Activated naive CD4-positive, alpha-beta T cell treated with anti-CD3 and anti-CD28 coated beads, Interleukin-2, amount 10 ng/mL, durations not matched to agents 7 days and 5 days (primary cell): ENCODE data around the gene GPRC6A.
"Not testable (repeated sequence)": the region's sequence is repeated elsewhere in the genome, so short reads cannot be mapped to it uniquely, and the experiment has no call there.

Experiments used
- CTCF ChIA-PET: fragments of 350-600 bp; sonication (Branson Sonifier 250); formaldehyde crosslinking; loops from one replicate; lab custom pipeline; 2021; ENCODE audit warnings: antibody characterized with exemption; lab: Charles Lee
- DNase-seq: peaks from one replicate; pipeline ENCODE4 v3.0.0-alpha.2; 2020
- H3K27ac Mint-ChIP-seq: one replicate; pipeline ENCODE4 v1.8.0; 2021; ENCODE audit warnings: mild to moderate bottlenecking, moderate library complexity, mixed read lengths
- H3K27me3 Mint-ChIP-seq: one replicate; pipeline ENCODE4 v1.8.0; 2021; ENCODE audit warnings: mild to moderate bottlenecking, mixed read lengths
- H3K36me3 Mint-ChIP-seq: one replicate; pipeline ENCODE4 v1.8.0; 2021; ENCODE audit warnings: mixed read lengths
- H3K4me1 Mint-ChIP-seq: one replicate; pipeline ENCODE4 v1.8.0; 2021; ENCODE audit warnings: mixed read lengths
- H3K4me3 Mint-ChIP-seq: one replicate; pipeline ENCODE4 v1.8.0; 2021; ENCODE audit warnings: mild to moderate bottlenecking, moderate library complexity, mixed read lengths
- H3K9me3 Mint-ChIP-seq: one replicate; pipeline ENCODE4 v1.8.0; 2021; ENCODE audit warnings: mixed read lengths

Gene GPRC6A

DNA sequence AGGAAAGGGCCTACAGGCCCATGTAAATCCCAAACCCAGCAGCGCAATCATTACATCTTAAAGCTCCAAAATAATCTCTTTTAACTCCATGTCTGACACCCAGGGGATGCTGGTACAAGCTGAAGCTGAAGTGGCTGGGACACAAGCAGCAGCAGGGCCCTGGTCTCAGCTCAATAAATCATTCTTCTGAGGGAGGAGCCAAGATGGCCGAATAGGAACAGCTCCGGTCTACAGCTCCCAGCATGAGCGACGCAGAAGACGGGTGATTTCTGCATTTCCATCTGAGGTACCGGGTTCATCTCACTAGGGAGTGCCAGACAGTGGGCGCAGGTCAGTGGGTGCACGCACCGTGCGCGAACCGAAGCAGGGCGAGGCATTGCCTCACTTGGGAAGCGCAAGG lies 12.5 kb downstream of the GPRC6A start:
- DNase-seq, H3K4me3 Mint-ChIP-seq, H3K27ac Mint-ChIP-seq, H3K27me3 Mint-ChIP-seq, H3K9me3 Mint-ChIP-seq, H3K4me1 Mint-ChIP-seq, CTCF ChIA-PET, H3K36me3 Mint-ChIP-seq: not testable (repeated sequence)

GRCh38 chr6:116812051-116812650 lies 16.7 kb downstream of the GPRC6A start:
- peaks cover 7% of the 10 kb centered on the region for H3K9me3 Mint-ChIP-seq
- no peak for DNase-seq
- no peak overlapping the region for H3K4me3 Mint-ChIP-seq
- no peak overlapping the region for H3K27ac Mint-ChIP-seq
- H3K36me3 Mint-ChIP-seq: no peaks in the 10 kb centered on the region
- H3K27me3 Mint-ChIP-seq: no peaks in the 10 kb centered on the region
- no peaks in the 10 kb centered on the region for H3K4me1 Mint-ChIP-seq
- CTCF ChIA-PET: no interaction called here

- Mint-ChIP-seq H3K4me1 (no peaks in the 10 kb centered on the region), H3K27me3 (no peaks in the 10 kb centered on the region), H3K9me3 (no peaks in the 10 kb centered on the region), H3K4me3 (no peak overlapping the region), H3K36me3 (no peaks in the 10 kb centered on the region), H3K27ac (no peak overlapping the region)
- CTCF ChIA-PET: no interaction called here
- DNase-seq: no peak
Observed at GRCh38 chr6:116801971-116802370, 26.9 kb downstream of the GPRC6A start.

DNA sequence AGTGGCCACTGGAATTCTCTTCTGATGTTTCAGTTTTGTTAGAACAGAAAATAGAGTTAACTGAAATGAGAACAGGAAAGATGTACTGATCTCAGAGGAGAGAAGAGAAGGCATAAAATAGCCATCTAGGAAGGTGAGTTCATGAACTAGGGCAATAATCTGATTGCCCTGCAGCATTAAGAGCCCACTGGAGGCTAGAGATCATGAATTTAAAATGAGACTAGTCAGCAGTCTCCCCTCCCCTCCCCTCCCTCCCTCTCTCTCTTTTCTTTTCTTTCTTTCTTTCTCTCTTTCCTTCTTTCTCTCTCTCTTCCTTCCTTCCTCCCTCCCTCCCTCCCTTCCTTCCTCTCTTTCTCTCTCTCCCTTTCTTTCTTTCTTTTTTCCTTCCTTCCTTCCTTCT lies 28.9 kb downstream of the GPRC6A start:
- Mint-ChIP-seq H3K27ac (no peak overlapping the region), H3K27me3 (no peaks in the 10 kb centered on the region), H3K4me3 (no peak overlapping the region), H3K36me3 (no peaks in the 10 kb centered on the region), H3K9me3 (no peaks in the 10 kb centered on the region), H3K4me1 (no peaks in the 10 kb centered on the region)
- CTCF ChIA-PET: interaction anchor here (0.7 kb wide), 1 partner anchor 15 kb away, joined by 3 read pairs; no protein-coding TSS in a partner anchor
- DNase-seq: no peak

DNA sequence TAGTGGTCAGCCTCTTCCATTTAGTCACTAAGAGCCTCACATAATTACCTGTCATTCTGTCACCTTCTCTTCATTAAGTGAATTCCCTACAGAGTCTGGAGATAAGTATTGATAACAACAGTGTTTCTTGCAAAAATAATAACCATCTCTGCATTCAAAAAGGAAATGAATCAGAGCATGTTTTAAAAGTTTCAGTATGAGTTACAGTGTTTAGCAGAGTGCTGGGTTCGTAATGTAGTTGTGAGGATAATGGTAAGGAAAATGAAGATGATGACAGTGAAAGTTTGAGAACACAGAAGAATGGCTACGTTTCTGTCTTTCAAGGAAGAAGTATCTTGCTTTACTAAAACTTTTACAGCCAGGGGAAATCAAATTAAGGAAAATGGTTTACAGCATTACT lies 31.3 kb downstream of the GPRC6A start:
- no peak overlapping the region for H3K27ac Mint-ChIP-seq
- CTCF ChIA-PET: no interaction called here
- H3K36me3 Mint-ChIP-seq: no peaks in the 10 kb centered on the region

DNA sequence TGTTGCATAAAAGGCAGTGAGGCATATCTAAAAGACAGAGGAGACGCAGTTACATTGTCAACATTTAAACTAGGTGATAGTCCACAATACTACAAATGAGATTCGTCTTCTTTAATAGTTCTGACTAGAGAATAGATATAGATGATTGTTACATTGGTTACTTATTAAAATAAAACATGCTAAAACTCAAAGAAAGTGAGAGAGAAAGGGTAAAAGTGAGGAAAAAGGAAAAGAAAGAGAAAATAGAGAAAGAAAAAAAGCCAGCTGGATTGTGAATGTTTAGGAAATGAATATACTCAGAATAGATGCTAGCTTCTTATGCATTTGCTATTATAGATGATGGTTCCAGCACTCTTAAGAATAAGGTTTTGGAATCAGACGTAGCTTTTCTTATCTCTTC lies 35.7 kb downstream of the GPRC6A start:
- CTCF ChIA-PET: no interaction called here
- Mint-ChIP-seq H3K4me1 (no peaks in the 10 kb centered on the region), H3K27me3 (no peaks in the 10 kb centered on the region), H3K36me3 (no peaks in the 10 kb centered on the region), H3K9me3 (no peaks in the 10 kb centered on the region), H3K4me3 (no peak overlapping the region), H3K27ac (no peak overlapping the region)
- no peak for DNase-seq

More for the DNA sequence above, 31.3 kb downstream of the GPRC6A start:
- Mint-ChIP-seq H3K4me3 (no peak overlapping the region), H3K27me3 (no peaks in the 10 kb centered on the region), H3K9me3 (no peaks in the 10 kb centered on the region), H3K4me1 (no peaks in the 10 kb centered on the region)
- no peak for DNase-seq

- no peak overlapping the region for H3K27ac Mint-ChIP-seq
- DNase-seq: no peak
- no peaks in the 10 kb centered on the region for H3K9me3 Mint-ChIP-seq
- H3K27me3 Mint-ChIP-seq: no peaks in the 10 kb centered on the region
- CTCF ChIA-PET: no interaction called here
- no peaks in the 10 kb centered on the region for H3K36me3 Mint-ChIP-seq
- H3K4me3 Mint-ChIP-seq: no peak overlapping the region
- H3K4me1 Mint-ChIP-seq: no peaks in the 10 kb centered on the region
Observed at GRCh38 chr6:116783852-116784251, 45.0 kb downstream of the GPRC6A start.

GRCh38 chr6:116779573-116780164 lies 49.2 kb downstream of the GPRC6A start:
- Mint-ChIP-seq H3K9me3 (no peaks in the 10 kb centered on the region), H3K4me1 (no peaks in the 10 kb centered on the region), H3K36me3 (no peaks in the 10 kb centered on the region), H3K4me3 (no peak overlapping the region), H3K27me3 (no peaks in the 10 kb centered on the region), H3K27ac (no peak overlapping the region)
- no peak for DNase-seq
- CTCF ChIA-PET: interaction anchor here (1.5 kb wide), 1 partner anchor 188 kb away, joined by 4 read pairs; no protein-coding TSS in a partner anchor

- CTCF ChIA-PET: no interaction called here
- no peak for DNase-seq
- Mint-ChIP-seq H3K9me3 (no peaks in the 10 kb centered on the region), H3K36me3 (no peaks in the 10 kb centered on the region), H3K27me3 (no peaks in the 10 kb centered on the region), H3K27ac (no peak overlapping the region), H3K4me3 (no peak overlapping the region), H3K4me1 (no peaks in the 10 kb centered on the region)
Observed at GRCh38 chr6:116773886-116774285, 55.0 kb downstream of the GPRC6A start.

DNA sequence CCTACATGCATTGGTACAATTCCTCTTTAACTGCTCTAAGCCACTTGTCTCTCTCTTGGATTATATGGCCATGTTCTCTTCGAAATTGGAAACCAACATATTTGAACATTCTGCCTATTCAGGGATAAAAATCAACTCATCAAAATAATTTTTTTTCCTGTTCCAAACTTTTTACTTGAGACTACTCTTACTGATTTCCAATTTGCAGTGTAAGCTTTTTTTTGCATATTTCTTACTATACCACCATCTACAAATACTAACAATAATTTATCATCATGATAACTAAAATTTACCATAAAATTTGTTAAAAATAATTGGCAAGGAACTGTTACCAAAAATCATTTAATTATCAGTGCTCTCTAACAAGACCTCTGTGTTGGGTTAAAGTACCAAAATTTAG lies 56.4 kb downstream of the GPRC6A start:
- peaks cover 4% of the 10 kb centered on the region for H3K27me3 Mint-ChIP-seq
- no peak overlapping the region for H3K27ac Mint-ChIP-seq
- DNase-seq: no peak
- no peaks in the 10 kb centered on the region for H3K9me3 Mint-ChIP-seq
- CTCF ChIA-PET: no interaction called here
- no peaks in the 10 kb centered on the region for H3K4me1 Mint-ChIP-seq
- H3K36me3 Mint-ChIP-seq: no peaks in the 10 kb centered on the region
- no peak overlapping the region for H3K4me3 Mint-ChIP-seq

DNA sequence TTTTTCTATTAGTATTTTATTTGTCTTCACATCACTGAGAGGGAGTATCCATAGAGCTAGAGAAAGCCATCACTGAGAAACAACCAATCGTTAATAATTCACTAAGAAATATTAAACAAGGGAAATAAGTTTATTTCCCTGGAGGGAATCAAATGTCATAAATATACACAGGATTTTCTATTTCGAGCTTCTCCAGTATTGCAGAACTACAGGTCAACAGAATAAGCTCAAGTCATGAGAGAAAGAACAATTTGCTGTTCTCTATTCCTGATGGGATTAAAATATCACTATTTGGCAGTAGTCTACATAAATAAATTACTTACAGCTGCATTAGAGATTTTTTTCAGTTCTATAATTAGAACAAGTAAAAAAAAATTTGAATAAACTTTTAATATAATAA lies 61.2 kb downstream of the GPRC6A start:
- Mint-ChIP-seq H3K36me3 (no peaks in the 10 kb centered on the region), H3K27me3 (peaks cover 33% of the 10 kb centered on the region), H3K4me3 (no peak overlapping the region), H3K9me3 (no peaks in the 10 kb centered on the region), H3K27ac (no peak overlapping the region), H3K4me1 (peaks cover 9% of the 10 kb centered on the region)
- CTCF ChIA-PET: interaction anchor here (0.7 kb wide), 1 partner anchor 360 kb away, joined by 3 read pairs; no protein-coding TSS in a partner anchor
- DNase-seq: no peak

DNA sequence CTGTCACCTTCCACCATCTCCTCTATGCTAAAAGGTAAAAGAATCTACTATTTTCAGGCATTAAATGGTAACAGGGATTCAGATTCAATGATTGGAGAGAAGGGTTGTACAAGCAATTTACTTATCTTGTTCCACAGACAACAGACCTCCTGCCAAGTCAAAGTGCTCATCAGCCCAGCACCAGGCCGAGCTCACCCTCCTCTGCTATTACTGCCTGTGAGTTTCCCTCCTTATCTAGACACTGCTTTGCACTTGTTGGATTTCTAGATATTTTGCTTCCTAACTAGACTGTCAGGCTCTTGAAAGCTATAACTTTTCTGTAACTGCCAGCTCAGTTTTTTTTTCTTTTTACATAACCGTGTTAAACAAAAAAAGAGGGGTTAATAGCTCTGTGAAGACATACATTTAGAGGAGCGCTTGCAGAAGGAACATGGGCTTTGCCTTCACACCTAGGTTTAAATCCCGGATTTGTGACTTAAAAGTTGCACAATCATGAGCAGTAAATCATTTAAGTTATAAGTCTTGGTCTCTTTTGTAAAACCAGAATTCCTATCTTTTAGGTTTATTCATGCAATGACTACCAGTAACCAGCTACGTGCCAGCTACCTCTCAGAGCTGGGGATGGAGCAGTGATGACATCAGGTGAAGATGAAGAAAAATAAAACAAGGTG lies 62.2 kb downstream of the GPRC6A start:
- Mint-ChIP-seq H3K9me3 (no peaks in the 10 kb centered on the region), H3K27me3 (peaks cover 33% of the 10 kb centered on the region), H3K4me3 (no peak overlapping the region), H3K4me1 (peaks cover 9% of the 10 kb centered on the region), H3K36me3 (no peaks in the 10 kb centered on the region), H3K27ac (no peak overlapping the region)
- DNase-seq: no peak
- CTCF ChIA-PET: no interaction called here

GRCh38 chr6:116764961-116765841 lies 63.7 kb downstream of the GPRC6A start, which contains the start of gene FAM162B:
TSS of gene FAM162B (minus strand) at chr6:116765719. CDS start at chr6:116765576, 143 bp downstream.
- H3K4me1 Mint-ChIP-seq: peaks cover 9% of the 10 kb centered on the region
- H3K4me3 Mint-ChIP-seq: peak within 1 kb of the TSS; percentile 35
- H3K36me3 Mint-ChIP-seq: no peaks in the 10 kb centered on the region
- no peaks in the 10 kb centered on the region for H3K9me3 Mint-ChIP-seq
- no peak within 1 kb of the TSS for H3K27ac Mint-ChIP-seq
- CTCF ChIA-PET: no interaction called here
- peaks cover 33% of the 10 kb centered on the region for H3K27me3 Mint-ChIP-seq
- peak; percentile 21 for DNase-seq

DNA sequence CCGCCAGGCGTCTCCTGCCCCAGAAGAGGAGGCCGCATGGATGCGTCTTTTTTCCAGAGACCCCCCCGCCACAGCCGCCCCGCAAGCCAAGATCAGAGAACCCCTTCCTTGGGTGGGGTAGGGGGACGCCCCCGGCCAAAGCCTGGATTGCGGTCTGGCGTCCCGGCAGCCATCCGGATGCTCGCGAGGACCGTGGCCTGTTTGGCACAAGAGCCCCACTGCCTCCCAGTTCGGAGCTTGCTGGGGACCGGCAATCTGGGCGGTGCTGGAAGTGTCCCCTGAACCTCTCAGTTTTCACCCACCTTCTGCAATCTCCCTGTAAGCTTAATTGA lies 64.3 kb downstream of the GPRC6A start:
- H3K27ac Mint-ChIP-seq: no peak overlapping the region
- peaks cover 33% of the 10 kb centered on the region for H3K27me3 Mint-ChIP-seq
- no peaks in the 10 kb centered on the region for H3K36me3 Mint-ChIP-seq
- CTCF ChIA-PET: no interaction called here
- peak overlapping the region; percentile 32 for H3K4me3 Mint-ChIP-seq
- DNase-seq: no peak
- peaks cover 9% of the 10 kb centered on the region for H3K4me1 Mint-ChIP-seq
- H3K9me3 Mint-ChIP-seq: no peaks in the 10 kb centered on the region
